Measurements from ENCODE around the gene HEXD.

DNA sequence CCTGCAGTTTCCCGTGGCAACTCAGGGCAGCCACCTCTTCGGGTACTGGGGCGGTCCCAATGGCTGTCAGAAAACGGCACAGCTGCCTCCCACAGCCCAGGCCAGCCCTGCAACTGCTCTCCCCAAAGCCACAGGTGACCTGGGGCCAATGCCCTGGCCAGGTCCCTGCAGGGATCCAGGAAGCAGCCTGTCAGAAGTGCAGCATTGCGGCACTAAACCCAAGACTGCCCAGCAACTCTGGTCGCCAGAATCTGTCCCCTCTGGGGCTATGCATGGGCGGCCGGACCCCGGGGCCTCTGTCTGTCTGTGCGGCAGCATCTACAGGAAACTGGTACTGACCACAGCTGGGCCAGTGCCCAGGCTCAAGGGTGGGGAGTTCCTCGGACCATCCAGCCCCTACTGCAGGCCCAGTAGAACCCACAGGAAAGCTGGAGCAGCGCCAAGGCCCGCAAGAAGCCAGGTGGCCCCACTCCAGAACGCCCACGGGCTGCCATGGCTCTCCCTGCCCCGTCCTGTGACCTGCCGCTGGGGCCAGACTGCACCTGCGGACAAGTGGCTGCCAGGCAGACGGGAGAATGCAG, 26.9 kb downstream of the HEXD start:
- TF ChIP-seq, protein P1, sequence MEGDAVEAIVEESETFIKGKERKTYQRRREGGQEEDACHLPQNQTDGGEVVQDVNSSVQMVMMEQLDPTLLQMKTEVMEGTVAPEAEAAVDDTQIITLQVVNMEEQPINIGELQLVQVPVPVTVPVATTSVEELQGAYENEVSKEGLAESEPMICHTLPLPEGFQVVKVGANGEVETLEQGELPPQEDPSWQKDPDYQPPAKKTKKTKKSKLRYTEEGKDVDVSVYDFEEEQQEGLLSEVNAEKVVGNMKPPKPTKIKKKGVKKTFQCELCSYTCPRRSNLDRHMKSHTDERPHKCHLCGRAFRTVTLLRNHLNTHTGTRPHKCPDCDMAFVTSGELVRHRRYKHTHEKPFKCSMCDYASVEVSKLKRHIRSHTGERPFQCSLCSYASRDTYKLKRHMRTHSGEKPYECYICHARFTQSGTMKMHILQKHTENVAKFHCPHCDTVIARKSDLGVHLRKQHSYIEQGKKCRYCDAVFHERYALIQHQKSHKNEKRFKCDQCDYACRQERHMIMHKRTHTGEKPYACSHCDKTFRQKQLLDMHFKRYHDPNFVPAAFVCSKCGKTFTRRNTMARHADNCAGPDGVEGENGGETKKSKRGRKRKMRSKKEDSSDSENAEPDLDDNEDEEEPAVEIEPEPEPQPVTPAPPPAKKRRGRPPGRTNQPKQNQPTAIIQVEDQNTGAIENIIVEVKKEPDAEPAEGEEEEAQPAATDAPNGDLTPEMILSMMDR (IDR thresholded peaks at IDR 0.05; ENCODE audit: low read length), result no peak
- TF ChIP-seq EZH2 (optimal IDR thresholded peaks at IDR 0.05; ENCODE audit: low read depth, low read length) (no peak), EZH2phosphoT487 (IDR thresholded peaks at IDR 0.05; ENCODE audit: low read length) (no peak)
